ENCODE data around the gene TOR4A. TPM values are rescaled to one million over a fixed set of nuclear protein-coding genes. Genes with fewer than 3 reads are reported as not detected.
A peak's percentile ranks its signal among the peaks of the same experiment; 100 is the strongest.

Gene TOR4A
- total RNA-seq, 1 donor from 2014 or later: 16.3 TPM

DNA sequence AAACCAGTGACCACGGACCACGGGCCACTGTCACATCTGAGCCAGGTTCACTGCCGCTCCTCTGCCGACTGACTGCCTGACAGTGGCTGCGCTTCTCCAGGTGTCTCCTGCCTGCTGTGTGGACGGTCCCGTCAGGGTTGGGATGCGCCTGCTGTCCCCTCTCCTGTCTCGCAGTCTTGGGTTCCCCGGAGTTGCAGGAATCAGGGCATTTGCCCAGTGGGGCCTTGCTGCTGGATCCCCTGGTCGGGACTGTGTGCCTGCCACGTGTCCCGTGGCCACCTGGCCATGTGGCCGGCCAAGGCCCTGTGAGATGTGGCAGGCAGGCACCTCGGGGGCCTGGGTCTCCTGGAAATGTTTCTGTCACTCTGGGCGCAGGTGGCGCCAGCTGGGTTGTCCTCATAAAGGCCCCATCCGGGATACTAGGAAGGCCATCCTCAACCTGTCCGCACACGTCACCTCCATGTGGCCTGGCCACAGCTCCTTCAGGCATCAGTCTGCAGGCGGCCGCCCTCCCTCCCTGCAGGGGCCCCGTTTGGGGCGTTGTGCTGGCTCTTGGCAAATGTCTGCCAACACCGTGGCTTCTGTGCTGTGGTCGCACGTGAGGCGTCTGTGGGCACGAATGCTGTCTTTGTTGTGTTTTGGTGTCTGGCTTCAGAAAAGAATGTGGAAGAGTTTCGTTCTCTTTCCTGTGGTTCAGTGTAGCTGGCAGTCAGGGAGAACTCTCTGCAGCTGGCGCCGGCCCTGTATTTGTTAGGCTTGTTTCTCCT is 6.4 kb upstream of the TOR4A start:
- TF ChIP-seq, protein P1, sequence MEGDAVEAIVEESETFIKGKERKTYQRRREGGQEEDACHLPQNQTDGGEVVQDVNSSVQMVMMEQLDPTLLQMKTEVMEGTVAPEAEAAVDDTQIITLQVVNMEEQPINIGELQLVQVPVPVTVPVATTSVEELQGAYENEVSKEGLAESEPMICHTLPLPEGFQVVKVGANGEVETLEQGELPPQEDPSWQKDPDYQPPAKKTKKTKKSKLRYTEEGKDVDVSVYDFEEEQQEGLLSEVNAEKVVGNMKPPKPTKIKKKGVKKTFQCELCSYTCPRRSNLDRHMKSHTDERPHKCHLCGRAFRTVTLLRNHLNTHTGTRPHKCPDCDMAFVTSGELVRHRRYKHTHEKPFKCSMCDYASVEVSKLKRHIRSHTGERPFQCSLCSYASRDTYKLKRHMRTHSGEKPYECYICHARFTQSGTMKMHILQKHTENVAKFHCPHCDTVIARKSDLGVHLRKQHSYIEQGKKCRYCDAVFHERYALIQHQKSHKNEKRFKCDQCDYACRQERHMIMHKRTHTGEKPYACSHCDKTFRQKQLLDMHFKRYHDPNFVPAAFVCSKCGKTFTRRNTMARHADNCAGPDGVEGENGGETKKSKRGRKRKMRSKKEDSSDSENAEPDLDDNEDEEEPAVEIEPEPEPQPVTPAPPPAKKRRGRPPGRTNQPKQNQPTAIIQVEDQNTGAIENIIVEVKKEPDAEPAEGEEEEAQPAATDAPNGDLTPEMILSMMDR (IDR thresholded peaks at IDR 0.05; ENCODE audit: borderline replicate concordance): no peak
- no peak for DNase-seq
- no peaks in the 10 kb centered on the region for H3K27me3 ChIP-seq (ENCODE audit: low read depth)
- peaks cover 89% of the 10 kb centered on the region for H3K4me1 ChIP-seq
- no peak overlapping the region for H3K4me3 ChIP-seq
- H3K36me3 ChIP-seq: peaks cover 47% of the 10 kb centered on the region
- peak overlapping the region; percentile 73 for H3K27ac ChIP-seq (replicated peaks)
- intact Hi-C loops (cut with micrococcal nuclease): no loop called here
- no peaks in the 10 kb centered on the region for H3K9me3 ChIP-seq (replicated peaks)

DNA sequence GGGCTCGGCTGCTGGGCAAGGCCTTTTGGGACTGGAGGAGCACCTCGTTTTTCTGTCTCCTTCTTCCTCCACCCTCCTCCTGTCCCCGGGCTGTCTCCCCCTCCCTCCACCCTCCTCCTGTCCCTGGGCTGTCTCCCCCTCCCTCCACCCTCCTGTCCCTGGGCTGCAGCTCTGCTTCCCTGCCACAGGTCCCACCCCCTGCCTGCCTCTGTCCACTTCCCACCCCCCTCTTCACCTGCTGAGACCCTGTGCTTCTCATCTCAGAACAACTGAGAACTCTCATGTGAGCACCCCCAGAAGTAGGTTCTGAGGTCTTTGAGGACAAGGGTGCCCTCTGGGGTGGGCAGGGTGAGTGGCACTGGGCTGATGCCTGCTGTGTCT is 5.8 kb upstream of the TOR4A start:
- Histone ChIP-seq H3K27me3 (ENCODE audit: low read depth) (no peaks in the 10 kb centered on the region), H3K4me3 (no peak overlapping the region), H3K9me3 (replicated peaks) (no peaks in the 10 kb centered on the region), H3K27ac (replicated peaks) (peak overlapping the region; percentile 73), H3K36me3 (peaks cover 42% of the 10 kb centered on the region), H3K4me1 (peaks cover 91% of the 10 kb centered on the region)
- intact Hi-C loops (cut with micrococcal nuclease): no loop called here
- DNase-seq: no peak
- TF ChIP-seq, protein P1 (IDR thresholded peaks at IDR 0.05; ENCODE audit: borderline replicate concordance): no peak

DNA sequence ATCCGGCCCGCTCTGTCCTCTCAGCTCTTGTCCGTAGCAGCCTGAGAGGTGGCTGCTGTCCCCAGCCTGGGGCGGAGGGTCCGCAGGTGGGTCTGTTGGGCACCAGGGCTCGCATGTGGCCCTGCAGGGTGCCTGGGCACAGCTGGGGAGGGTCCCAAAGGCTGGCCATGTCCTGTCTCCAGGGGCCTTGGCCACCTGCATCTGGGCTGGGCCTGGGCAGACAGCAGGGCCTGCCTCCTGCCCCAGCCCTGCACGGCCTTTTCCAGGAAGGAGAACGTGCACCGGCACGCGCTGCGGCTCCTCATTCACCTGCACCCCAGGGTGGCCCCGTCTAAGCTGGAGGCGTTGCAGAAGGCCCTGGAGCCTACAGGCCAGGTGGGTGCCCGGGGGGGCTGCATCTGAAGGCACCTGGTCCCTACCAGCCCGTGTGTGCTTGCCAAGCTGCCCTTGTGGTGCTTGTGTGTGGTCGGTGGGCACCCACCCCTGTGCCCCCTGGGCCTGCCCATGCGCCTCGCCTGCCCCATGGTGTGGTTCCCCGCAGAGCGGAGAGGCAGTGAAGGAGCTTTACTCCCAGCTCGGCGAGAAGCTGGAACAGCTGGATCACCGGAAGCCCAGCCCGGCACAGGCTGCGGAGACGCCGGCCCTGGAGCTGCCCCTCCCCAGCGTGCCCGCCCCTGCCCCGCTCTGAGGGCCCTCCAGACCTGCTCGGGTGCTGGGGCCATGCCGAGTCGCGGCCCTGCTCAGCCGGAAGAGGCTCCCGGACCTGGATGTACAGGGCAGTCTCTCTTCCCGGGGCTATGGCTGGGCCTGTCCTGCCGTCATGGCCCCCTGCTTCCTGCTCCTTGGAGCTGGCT is 5.1 kb upstream of the TOR4A start:
- Histone ChIP-seq H3K27ac (replicated peaks) (peak overlapping the region; percentile 73), H3K27me3 (ENCODE audit: low read depth) (peaks cover 3% of the 10 kb centered on the region), H3K4me3 (no peak overlapping the region), H3K36me3 (peaks cover 35% of the 10 kb centered on the region), H3K9me3 (replicated peaks) (no peaks in the 10 kb centered on the region), H3K4me1 (peaks cover 96% of the 10 kb centered on the region)
- intact Hi-C loops (cut with micrococcal nuclease): no loop called here
- no peak for DNase-seq
- TF ChIP-seq, protein P1 (IDR thresholded peaks at IDR 0.05; ENCODE audit: borderline replicate concordance): no peak

DNA sequence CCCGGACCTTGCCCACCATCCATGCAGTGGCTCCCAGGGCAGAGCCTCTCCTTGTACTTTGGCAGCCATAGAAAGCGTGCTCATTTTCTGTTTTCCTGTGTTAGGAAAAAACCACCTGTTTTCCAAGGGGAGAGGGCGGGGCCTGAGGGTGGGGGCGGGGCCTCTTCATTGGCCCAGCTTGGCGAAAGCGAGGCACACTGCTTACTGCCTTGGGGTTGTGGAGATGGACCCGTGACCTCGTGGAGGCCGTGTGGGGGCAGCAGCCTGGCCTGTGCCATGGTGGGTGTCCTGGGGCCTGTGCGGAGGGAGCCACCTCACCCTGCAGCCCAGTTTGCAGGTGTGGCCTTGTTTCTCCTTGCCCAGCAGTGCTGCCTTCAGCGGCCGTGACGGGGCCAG is 4.4 kb upstream of the TOR4A start:
- Histone ChIP-seq H3K4me3 (no peak overlapping the region), H3K4me1 (peaks cover 96% of the 10 kb centered on the region), H3K36me3 (peaks cover 30% of the 10 kb centered on the region), H3K9me3 (replicated peaks) (no peaks in the 10 kb centered on the region), H3K27ac (replicated peaks) (no peak overlapping the region), H3K27me3 (ENCODE audit: low read depth) (peaks cover 3% of the 10 kb centered on the region)
- no peak for DNase-seq
- TF ChIP-seq, protein P1 (IDR thresholded peaks at IDR 0.05; ENCODE audit: borderline replicate concordance): no peak
- intact Hi-C loops (cut with micrococcal nuclease): no loop called here

DNA sequence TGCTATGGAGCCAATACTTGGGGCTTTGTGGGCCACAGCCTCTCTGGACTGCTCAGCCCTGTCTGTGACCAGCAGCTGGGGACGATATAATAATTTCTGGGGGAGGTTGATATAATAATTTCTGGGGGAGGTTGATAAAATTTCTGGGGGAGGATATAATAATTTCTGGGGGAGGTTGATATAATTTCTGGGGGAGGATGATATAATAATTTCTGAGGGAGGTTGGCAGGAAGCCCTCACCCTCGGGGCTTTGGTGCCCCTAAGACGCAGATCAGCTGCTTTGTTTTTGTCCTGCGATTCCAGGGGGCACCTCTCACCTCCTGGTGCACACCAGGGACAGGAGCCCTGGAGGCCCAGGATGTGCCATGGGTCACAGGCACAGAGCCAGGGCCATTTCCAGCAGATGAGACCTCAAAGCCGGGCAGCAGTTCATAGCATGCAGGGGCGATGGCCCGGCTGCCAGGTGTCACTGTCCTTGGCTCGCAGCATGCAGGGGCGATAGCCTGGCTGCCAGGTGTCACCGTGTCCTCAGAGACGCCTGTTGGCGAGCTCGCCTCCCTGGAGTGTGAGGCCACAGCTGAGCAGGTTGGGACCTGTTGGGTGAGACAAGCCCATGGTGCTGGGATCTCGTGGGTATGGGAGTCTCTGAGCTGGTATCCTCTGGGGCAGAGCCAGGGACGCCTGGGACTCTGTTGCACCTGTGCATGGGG is 3.8 kb upstream of the TOR4A start:
- H3K36me3 ChIP-seq: peaks cover 31% of the 10 kb centered on the region
- peaks cover 96% of the 10 kb centered on the region for H3K4me1 ChIP-seq
- H3K9me3 ChIP-seq (replicated peaks): no peaks in the 10 kb centered on the region
- DNase-seq: no peak
- no peak overlapping the region for H3K4me3 ChIP-seq
- peaks cover 6% of the 10 kb centered on the region for H3K27me3 ChIP-seq (ENCODE audit: low read depth)
- intact Hi-C loops (cut with micrococcal nuclease): no loop called here
- TF ChIP-seq, protein P1 (IDR thresholded peaks at IDR 0.05; ENCODE audit: borderline replicate concordance): no peak
- H3K27ac ChIP-seq (replicated peaks): peak overlapping the region; percentile 99
